Loucy (cell line): ENCODE measurements around the gene SLC9A9.

Experiments used
- H2AFZ ChIP-seq: fragments of 200-600 bp; sonication (generic); 2 replicates; pipeline ENCODE4 v1.6.0; 2016; ENCODE audit warnings: antibody characterized with exemption, mild to moderate bottlenecking, low read length, moderate library complexity
- H3F3A ChIP-seq: fragments of 200-600 bp; 2 replicates; pipeline ENCODE4 v1.6.0; 2016; ENCODE audit warnings: antibody characterized with exemption, low read depth, mild to moderate bottlenecking
- H3K27me3 ChIP-seq: fragments of 200-600 bp; sonication (generic); 2 replicates; pipeline ENCODE4 v1.6.1; 2014; ENCODE audit warnings: low read length, mild to moderate bottlenecking; ENCODE audit not compliant: insufficient read depth, poor library complexity, severe bottlenecking
- H3K36me3 ChIP-seq: fragments of 200-600 bp; sonication (generic); 2 replicates; pipeline ENCODE4 v1.6.1; 2016; ENCODE audit warnings: low read length; ENCODE audit not compliant: insufficient read depth
- H3K4me1 ChIP-seq: fragments of 200-600 bp; sonication (generic); 2 replicates; pipeline ENCODE4 v1.5.1; 2014; ENCODE audit warnings: low read length, mild to moderate bottlenecking; ENCODE audit not compliant: insufficient read depth, poor library complexity, severe bottlenecking
- H3K4me2 ChIP-seq: fragments of 200-600 bp; sonication (generic); 2 replicates; pipeline ENCODE4 v1.6.0; 2014; ENCODE audit warnings: antibody characterized with exemption, low read length, low read depth, mild to moderate bottlenecking; ENCODE audit not compliant: poor library complexity, severe bottlenecking
- H3K4me3 ChIP-seq: fragments of 200-600 bp; sonication (generic); 2 replicates; pipeline ENCODE4 v1.5.1; 2014; ENCODE audit warnings: low read length, mild to moderate bottlenecking, mixed read lengths; ENCODE audit not compliant: poor library complexity, severe bottlenecking
- H3K79me2 ChIP-seq: fragments of 200-600 bp; sonication (generic); 2 replicates; pipeline ENCODE4 v1.6.1; 2014; ENCODE audit warnings: low read length; ENCODE audit not compliant: insufficient read depth
- H3K9ac ChIP-seq: fragments of 200-600 bp; sonication (generic); 2 replicates; pipeline ENCODE4 v1.6.0; 2014; ENCODE audit warnings: mild to moderate bottlenecking, low read depth, low read length, moderate library complexity; ENCODE audit not compliant: poor library complexity, severe bottlenecking
- H3K9me2 ChIP-seq: fragments of 200-600 bp; sonication (generic); replicated peaks from 2 replicates; pipeline ENCODE4 v1.6.1; 2016; ENCODE audit warnings: low read depth, low read length, mixed read lengths
- H3K9me3 ChIP-seq: fragments of 200-600 bp; sonication (generic); 2 replicates; pipeline ENCODE4 v1.6.1; 2014; ENCODE audit warnings: mild to moderate bottlenecking, antibody characterized with exemption, low read length, low read depth; ENCODE audit not compliant: insufficient read depth
- H4K20me1 ChIP-seq: fragments of 200-600 bp; sonication (generic); 2 replicates; pipeline ENCODE4 v1.6.0; 2014; ENCODE audit warnings: antibody characterized with exemption, low read length, mild to moderate bottlenecking; ENCODE audit not compliant: insufficient read depth, poor library complexity, severe bottlenecking
- CTCF ChIP-seq: fragments of 200-600 bp; sonication (generic); conservative IDR thresholded peaks from 2 replicates; pipeline ENCODE4 v1.5.1; 2014; ENCODE audit warnings: mild to moderate bottlenecking, antibody characterized with exemption, low read length
- EZH2phosphoT487 ChIP-seq: fragments of 200-600 bp; IDR thresholded peaks from 2 replicates; pipeline ENCODE4 v1.6.1; 2018; ENCODE audit warnings: antibody characterized with exemption, mild to moderate bottlenecking, moderate library complexity, borderline replicate concordance

The SLC9A9 gene

DNA sequence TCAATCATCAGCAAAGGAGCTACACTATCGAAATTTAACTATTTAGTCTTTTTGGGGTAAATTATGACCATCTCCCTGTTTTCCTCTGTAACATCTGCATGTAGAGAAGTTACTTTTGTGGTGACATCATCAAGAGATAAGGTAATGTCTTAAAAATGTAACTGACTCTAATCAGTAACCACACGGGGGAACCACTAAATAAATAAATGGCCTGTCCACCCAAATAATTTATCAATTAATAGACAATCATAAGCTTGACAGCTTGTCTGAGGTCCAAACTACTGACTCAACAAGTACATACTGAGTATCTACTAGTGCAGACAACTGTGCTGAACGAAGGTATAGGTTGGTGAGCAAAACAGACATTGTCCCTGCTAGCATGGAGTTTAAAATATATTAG lies 219.3 kb downstream of the SLC9A9 start:
- TF ChIP-seq CTCF (no peak), EZH2phosphoT487 (no peak)
- no peaks in the 10 kb centered on the region for H3K27me3 ChIP-seq
- no peaks in the 10 kb centered on the region for H3K4me1 ChIP-seq
- no peaks in the 10 kb centered on the region for H3K9me2 ChIP-seq
- H3K9me3 ChIP-seq = no peaks in the 10 kb centered on the region
- H3K9ac ChIP-seq = no peak overlapping the region
- no peaks in the 10 kb centered on the region for H4K20me1 ChIP-seq
- H3K79me2 ChIP-seq = no peaks in the 10 kb centered on the region
- no peaks in the 10 kb centered on the region for H3K36me3 ChIP-seq
- H2AFZ ChIP-seq = no peak overlapping the region
- no peak overlapping the region for H3K4me2 ChIP-seq
- H3F3A ChIP-seq = no peaks in the 10 kb centered on the region
- no peak overlapping the region for H3K4me3 ChIP-seq

DNA sequence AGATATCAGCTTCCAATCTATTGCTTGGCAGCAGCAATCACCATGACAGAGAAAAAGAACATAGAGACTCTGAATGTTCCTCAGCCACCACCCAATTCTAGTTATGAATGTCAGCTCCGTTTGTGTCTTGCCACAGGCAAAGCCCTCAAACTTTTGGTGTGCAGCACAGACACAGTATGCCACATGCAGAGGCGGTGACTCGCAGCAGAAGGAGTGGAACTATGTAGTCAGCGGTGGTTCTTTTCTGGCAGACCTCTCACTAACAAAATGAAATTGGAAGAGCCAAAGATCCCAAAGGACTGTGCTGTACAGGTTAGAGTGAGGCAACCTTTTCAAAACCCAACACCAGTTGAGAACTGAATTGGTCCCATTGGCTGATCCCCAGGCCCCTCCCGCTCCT lies 220.9 kb downstream of the SLC9A9 start:
- no peaks in the 10 kb centered on the region for H4K20me1 ChIP-seq
- H3K4me1 ChIP-seq = no peaks in the 10 kb centered on the region
- H3K9me3 ChIP-seq = no peaks in the 10 kb centered on the region
- TF ChIP-seq EZH2phosphoT487 (no peak), CTCF (no peak)
- H3F3A ChIP-seq = no peaks in the 10 kb centered on the region
- H3K9ac ChIP-seq = no peak overlapping the region
- H3K4me3 ChIP-seq = no peak overlapping the region
- no peak overlapping the region for H2AFZ ChIP-seq
- no peaks in the 10 kb centered on the region for H3K79me2 ChIP-seq
- H3K4me2 ChIP-seq = no peak overlapping the region
- no peaks in the 10 kb centered on the region for H3K9me2 ChIP-seq
- no peaks in the 10 kb centered on the region for H3K27me3 ChIP-seq
- no peaks in the 10 kb centered on the region for H3K36me3 ChIP-seq

DNA sequence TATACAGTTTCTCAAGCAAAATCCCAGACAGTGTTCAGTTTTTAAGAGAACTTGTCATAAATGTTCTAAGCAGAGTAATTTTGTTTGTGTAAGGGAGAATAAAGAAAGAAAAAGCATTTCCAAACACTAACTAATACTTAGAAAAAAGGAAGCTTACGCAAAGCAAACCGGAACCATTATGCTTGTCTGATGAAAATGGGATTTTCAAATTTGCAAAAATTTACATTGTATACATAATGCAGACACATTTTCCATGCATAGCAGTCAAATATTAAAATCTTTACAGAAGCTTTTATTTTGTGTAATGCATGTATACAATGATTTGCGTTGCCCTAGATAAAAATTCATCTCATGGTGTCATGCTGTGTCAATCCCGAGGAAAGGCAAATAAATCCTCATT lies 229.0 kb downstream of the SLC9A9 start:
- H3K36me3 ChIP-seq = no peaks in the 10 kb centered on the region
- no peaks in the 10 kb centered on the region for H3K79me2 ChIP-seq
- H4K20me1 ChIP-seq = no peaks in the 10 kb centered on the region
- no peak overlapping the region for H3K4me2 ChIP-seq
- no peaks in the 10 kb centered on the region for H3K9me3 ChIP-seq
- no peaks in the 10 kb centered on the region for H3K9me2 ChIP-seq
- no peak overlapping the region for H2AFZ ChIP-seq
- H3K4me3 ChIP-seq = no peak overlapping the region
- TF ChIP-seq CTCF (no peak), EZH2phosphoT487 (no peak)
- no peak overlapping the region for H3K9ac ChIP-seq
- H3F3A ChIP-seq = no peaks in the 10 kb centered on the region
- no peaks in the 10 kb centered on the region for H3K27me3 ChIP-seq
- no peaks in the 10 kb centered on the region for H3K4me1 ChIP-seq
